HepG2 (cell line): ENCODE measurements around the gene MEGF6. TPM values are rescaled to one million over a fixed set of nuclear protein-coding genes. Genes with fewer than 3 reads are reported as not detected.

Experiments
- ATAC-seq: fragments of 200-7000 bp; cut with Tn5 transposase; 3 replicates; pipeline ENCODE4 v1.9.1; 2020; ENCODE audit warnings: mild to moderate bottlenecking, moderate library complexity
- BruUV-seq: library from RNA; stranded (reverse); fragments of 400-500 nt; replicated peaks from 2 replicates; lab custom pipeline; 2021; lab: Mats Ljungman, UMichigan
- CTCF ChIA-PET: fragments of 300-600 bp; formaldehyde crosslinking; extraction: SDS; loops from one replicate; lab custom pipeline; 2021; ENCODE audit warnings: low total read pairs, inconsistent platforms, low intra/inter-chr PET ratio; lab: Yijun Ruan, JAX
- POLR2A ChIA-PET: fragments of 350-600 bp; sonication (Branson Sonifier 250); formaldehyde crosslinking; loops from one replicate; lab custom pipeline; 2020; ENCODE audit warnings: antibody characterized with exemption, inconsistent platforms; lab: Yijun Ruan, JAX
- DNase-seq: peaks from one replicate; pipeline ENCODE4 v3.0.0-alpha.2; 2015; ENCODE audit warnings: low spot score
- FAIRE-seq: peaks from 3 replicates; lab custom pipeline; 2011; peaks lifted over from hg19 to GRCh38; lab: Jason Lieb, UNC
- H2AFZ ChIP-seq: one replicate; pipeline ENCODE4 v1.6.1; 2011; ENCODE audit warnings: low read length, inconsistent platforms
- H3K27ac ChIP-seq: fragments of 300-600 bp; 3 replicates; pipeline ENCODE4 v1.8.0; 2011; ENCODE audit warnings: mixed run types, mild to moderate bottlenecking, mixed read lengths, low read length, inconsistent platforms; ENCODE audit not compliant: insufficient read depth; ENCODE audit errors: extremely low read length
- H3K27me3 ChIP-seq, 2 experiments: fragments of 200-600 bp in 1 of 2; 2 replicates in 1 of 2; 3 replicates in 1 of 2; pipeline versions ENCODE4 v1.6.0 to v1.8.0; 2011; ENCODE audit warnings: low read length in 2 of 2, mild to moderate bottlenecking in 2 of 2, moderate library complexity in 2 of 2, inconsistent platforms in 1 of 2; ENCODE audit not compliant: insufficient read depth in 2 of 2, control insufficient read depth in 1 of 2
- H3K36me3 ChIP-seq, 2 experiments: fragments of 200-600 bp in 1 of 2; replicated peaks in 1 of 2; 2 replicates in 1 of 2; 3 replicates in 1 of 2; pipeline versions ENCODE4 v1.5.1 to v1.8.0; 2011; ENCODE audit warnings: low read length in 2 of 2, inconsistent platforms in 1 of 2; ENCODE audit not compliant: insufficient read depth in 2 of 2, control insufficient read depth in 1 of 2
- H3K4me1 ChIP-seq: 2 replicates; pipeline ENCODE4 v1.5.1; 2012; ENCODE audit warnings: low read length, inconsistent platforms; ENCODE audit not compliant: insufficient read depth
- H3K4me2 ChIP-seq: 2 replicates; pipeline ENCODE4 v1.6.0; 2011; ENCODE audit warnings: low read depth, low read length, inconsistent platforms
- H3K4me3 ChIP-seq, 3 experiments: fragments of 200-600 bp in 1 of 3; sonication (generic), shearing (Covaris generic) in 1 of 3; replicated peaks in 1 of 3; 2 replicates each; pipeline ENCODE4 v1.5.1; 2011 to 2016; ENCODE audit warnings: low read length in 3 of 3, inconsistent platforms in 2 of 3, low read depth in 2 of 3, mild to moderate bottlenecking in 2 of 3, control low read depth in 1 of 3, mixed read lengths in 1 of 3; ENCODE audit not compliant: insufficient read depth in 1 of 3
- H3K79me2 ChIP-seq: one replicate; pipeline ENCODE4 v1.6.1; 2011; ENCODE audit warnings: low read length, inconsistent platforms; ENCODE audit not compliant: insufficient read depth
- H3K9ac ChIP-seq: 2 replicates; pipeline ENCODE4 v1.6.0; 2011; ENCODE audit warnings: mild to moderate bottlenecking, low read depth, low read length, inconsistent platforms; ENCODE audit not compliant: insufficient read depth
- H3K9me3 ChIP-seq: 2 replicates; pipeline ENCODE4 v1.5.1; 2012; ENCODE audit warnings: mild to moderate bottlenecking, low read length
- H4K20me1 ChIP-seq: 2 replicates; pipeline ENCODE4 v1.6.0; 2011; ENCODE audit warnings: inconsistent platforms, mild to moderate bottlenecking, low read length, moderate library complexity; ENCODE audit not compliant: insufficient read depth
- HOXD1 ChIP-seq: sonication (generic); formaldehyde crosslinking; IDR thresholded peaks from 2 replicates; pipeline ENCODE4 v1.5.0; 2020; ENCODE audit warnings: missing genetic modification reagents
- ISL2 ChIP-seq: sonication (generic); formaldehyde crosslinking; IDR thresholded peaks from 2 replicates; pipeline ENCODE4 v1.5.0; 2020; ENCODE audit warnings: missing genetic modification reagents
- MIER2 ChIP-seq: IDR thresholded peaks from 2 replicates; pipeline ENCODE4 v1.6.1; 2016; ENCODE audit warnings: missing biosample characterization, missing genetic modification reagents
- RBFOX2 ChIP-seq: fragments of 200-400 bp; formaldehyde crosslinking; IDR thresholded peaks from 2 replicates; pipeline ENCODE4 v1.6.1; 2017; ENCODE audit warnings: low read depth, mild to moderate bottlenecking, low read length
- REPIN1 ChIP-seq: sonication (generic); formaldehyde crosslinking; IDR thresholded peaks from 2 replicates; pipeline ENCODE4 v1.8.0; 2022; ENCODE audit warnings: missing genetic modification reagents, low read depth, mild to moderate bottlenecking, borderline replicate concordance
- SMAD1 ChIP-seq: sonication (generic); formaldehyde crosslinking; IDR thresholded peaks from 2 replicates; pipeline ENCODE4 v1.4.0; 2020; ENCODE audit warnings: missing genetic modification reagents, low read depth, mild to moderate bottlenecking, borderline replicate concordance
- ZNF205 ChIP-seq: IDR thresholded peaks from 2 replicates; pipeline ENCODE4 v1.6.1; 2018; ENCODE audit warnings: missing biosample characterization, missing genetic modification reagents
- ZNF432 ChIP-seq: sonication (generic); formaldehyde crosslinking; IDR thresholded peaks from 2 replicates; pipeline ENCODE4 v1.5.0; 2020; ENCODE audit warnings: missing genetic modification reagents, mild to moderate bottlenecking, borderline replicate concordance
- whole genome bisulfite sequencing: methylation state at CpG from one replicate; pipeline ENCODE4 v1.1.6; 2017; ENCODE audit warnings: low lambda C conversion rate; 5-methylcytosine and 5-hydroxymethylcytosine counted together
- in situ Hi-C: cut with HindIII; loops from 2 replicates; pipeline ENCODE4 v1.10.0; 2017; ENCODE audit warnings: low pct_unique_long_range_greater_than_20kb; ENCODE audit not compliant: extremely low pct_ligation_motif_present
- intact Hi-C: fragments of 100-400 bp; cut with micrococcal nuclease; formaldehyde crosslinking; loops from one replicate; pipeline ENCODE4 v1.10.0; 2022; ENCODE audit not compliant: unreplicated experiment
- polyA plus RNA-seq, 8 experiments: library from polyadenylated mRNA; depleted of rRNA in 3 of 8; stranded (reverse) in 7 of 8; unstranded in 1 of 8; fragments of >200 nt; fragmentation: Illumina TruSeq in 4 of 8; extraction: Trizol in 4 of 8; gene quantifications; 2 replicates each; pipeline versions ENCODE4 v1.2.1 to v1.2.3, GENCODE V29; 2011 to 2016; ENCODE audit warnings: low read depth in 4 of 8, missing spikeins in 1 of 8, mixed read lengths in 1 of 8; ENCODE audit not compliant: insufficient read depth in 1 of 8
- total RNA-seq, 5 experiments: library from RNA; depleted of rRNA; stranded (reverse); fragments of >200 nt; fragmentation: Illumina TruSeq; extraction: Trizol; gene quantifications; 2 replicates each; pipeline ENCODE4 v1.2.3, GENCODE V29; 2016; ENCODE audit warnings: low read depth in 1 of 5
- TF ChIP-seq, protein P1 (sequence below): sonication (generic); formaldehyde crosslinking; IDR thresholded peaks from 2 replicates; pipeline ENCODE4 v1.8.0; 2022; ENCODE audit warnings: low read depth, missing genetic modification reagents
- TF ChIP-seq, protein P2 (sequence below): sonication (generic); formaldehyde crosslinking; IDR thresholded peaks from 2 replicates; pipeline ENCODE4 v1.9.0; 2021; ENCODE audit warnings: missing genetic modification reagents, mild to moderate bottlenecking, borderline replicate concordance
- TF ChIP-seq, protein P3 (sequence below): IDR thresholded peaks from 2 replicates; pipeline ENCODE4 v1.6.1; 2016; ENCODE audit warnings: missing compliant biosample characterization, missing genetic modification reagents, borderline replicate concordance
- TF ChIP-seq, protein P4 (sequence below): sonication (generic); formaldehyde crosslinking; IDR thresholded peaks from 2 replicates; pipeline ENCODE4 v1.8.1; 2022; ENCODE audit warnings: low read depth, mild to moderate bottlenecking, missing genetic modification reagents

The MEGF6 gene
- total and polyA plus RNA-seq, 2 of the 13 experiments (the other 11 are each of a cell fraction or from before 2014, with no cell fraction given): 1.9 TPM

DNA sequence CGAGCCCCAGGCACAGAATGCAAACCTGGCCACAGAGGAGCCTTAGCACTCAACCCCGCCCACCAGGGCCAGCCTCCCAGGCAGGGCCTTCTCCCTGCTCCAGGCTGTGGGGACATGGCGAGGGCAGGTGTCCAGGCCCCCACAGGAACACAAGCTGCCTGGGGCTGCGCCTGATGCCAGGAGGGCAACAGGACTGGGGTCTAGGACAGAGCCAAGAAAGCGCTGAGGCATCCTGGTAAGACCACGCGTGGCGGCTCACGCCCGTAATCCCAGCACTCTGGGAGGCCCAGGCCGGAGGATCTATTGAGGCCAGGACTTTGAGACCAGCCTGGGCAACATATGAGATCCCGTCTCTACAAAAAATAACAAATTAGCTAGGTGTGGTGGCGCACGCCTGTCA, 59.1 kb downstream of the MEGF6 start:
- no TSS peak for BruUV-seq
- FAIRE-seq: no peak
- WGBS: 82% methylated on average over 10 of the region's 14 CpGs
- POLR2A ChIA-PET: no interaction called here
- CTCF ChIA-PET: no interaction called here
- H3K4me3 ChIP-seq: no peak overlapping the region
- in situ Hi-C loops: no loop called here
- no peak overlapping the region for H3K4me2 ChIP-seq
- TF ChIP-seq ZNF432 (CRISPR knock-in tag): no peak
- TF ChIP-seq, protein P1, sequence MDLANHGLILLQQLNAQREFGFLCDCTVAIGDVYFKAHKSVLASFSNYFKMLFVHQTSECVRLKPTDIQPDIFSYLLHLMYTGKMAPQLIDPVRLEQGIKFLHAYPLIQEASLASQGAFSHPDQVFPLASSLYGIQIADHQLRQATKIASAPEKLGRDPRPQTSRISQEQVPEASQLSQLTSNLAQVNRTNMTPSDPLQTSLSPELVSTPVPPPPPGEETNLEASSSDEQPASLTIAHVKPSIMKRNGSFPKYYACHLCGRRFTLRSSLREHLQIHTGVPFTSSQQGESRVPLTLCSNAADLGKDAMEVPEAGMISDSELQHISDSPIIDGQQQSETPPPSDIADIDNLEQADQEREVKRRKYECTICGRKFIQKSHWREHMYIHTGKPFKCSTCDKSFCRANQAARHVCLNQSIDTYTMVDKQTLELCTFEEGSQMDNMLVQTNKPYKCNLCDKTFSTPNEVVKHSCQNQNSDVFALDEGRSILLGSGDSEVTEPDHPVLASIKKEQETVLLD: no peak
- TF ChIP-seq HOXD1 (CRISPR knock-in tag): no peak
- peak; percentile 45; the same call in 1 of the 2 replicates for TF ChIP-seq RBFOX2
- TF ChIP-seq ZNF205 (CRISPR knock-in tag): no peak
- H2AFZ ChIP-seq: no peak overlapping the region
- H3K9me3 ChIP-seq: no peaks in the 10 kb centered on the region
- H3K27ac ChIP-seq: no peak overlapping the region
- H3K27me3 ChIP-seq: peaks cover 4 to 57% of the 10 kb centered on the region in 2 experiments; a peak in 4 of 5 replicates
- ATAC-seq: no peak
- no peaks in the 10 kb centered on the region for H3K79me2 ChIP-seq
- no peaks in the 10 kb centered on the region for H3K36me3 ChIP-seq
- H3K9ac ChIP-seq: no peak overlapping the region
- intact Hi-C loops: no loop called here
- DNase-seq: no peak
- H4K20me1 ChIP-seq: 0 out of 2 replicates have a peak, but pooled peaks cover 5% of the 10 kb centered on the region
- H3K4me1 ChIP-seq: no peaks in the 10 kb centered on the region

DNA sequence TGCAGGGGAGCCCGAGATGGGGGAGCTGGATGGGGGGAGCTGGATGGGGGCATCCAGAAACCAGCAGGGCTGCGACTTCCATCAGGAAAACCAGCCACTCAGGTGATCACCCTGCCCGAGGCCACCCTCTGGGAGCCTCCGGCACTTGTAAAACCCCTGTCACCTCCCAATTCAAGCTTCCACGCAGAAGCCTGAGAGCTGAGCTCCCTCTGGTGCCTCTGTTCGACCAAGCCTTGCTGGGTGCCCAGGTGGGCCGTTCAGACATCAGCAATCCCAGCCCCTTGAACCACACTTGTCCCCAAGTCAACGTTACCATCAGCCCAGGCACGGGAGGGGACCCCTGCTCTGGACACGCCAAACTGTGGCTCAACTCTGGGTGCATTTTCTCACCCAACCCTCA, 59.6 kb downstream of the MEGF6 start:
- POLR2A ChIA-PET: no interaction called here
- peaks cover 4 to 52% of the 10 kb centered on the region in 2 experiments; a peak in 4 of 5 replicates for H3K27me3 ChIP-seq
- FAIRE-seq (no peak), ATAC-seq (no peak), DNase-seq (no peak)
- no peak overlapping the region for H3K27ac ChIP-seq
- WGBS: 0% methylated on average over 1 of the region's 10 CpGs
- no peak overlapping the region for H3K9ac ChIP-seq
- in situ Hi-C loops (no loop called here), intact Hi-C loops (no loop called here)
- H3K36me3 ChIP-seq: no peaks in the 10 kb centered on the region
- H3K9me3 ChIP-seq: no peaks in the 10 kb centered on the region
- no peaks in the 10 kb centered on the region for H3K79me2 ChIP-seq
- no peak overlapping the region for H3K4me2 ChIP-seq
- H3K4me3 ChIP-seq: no peak overlapping the region
- no peak overlapping the region for H2AFZ ChIP-seq
- H3K4me1 ChIP-seq: no peaks in the 10 kb centered on the region
- CTCF ChIA-PET: no interaction called here
- 0 out of 2 replicates have a peak, but pooled peaks cover 5% of the 10 kb centered on the region for H4K20me1 ChIP-seq
- no TSS peak for BruUV-seq
- TF ChIP-seq, protein P2, sequence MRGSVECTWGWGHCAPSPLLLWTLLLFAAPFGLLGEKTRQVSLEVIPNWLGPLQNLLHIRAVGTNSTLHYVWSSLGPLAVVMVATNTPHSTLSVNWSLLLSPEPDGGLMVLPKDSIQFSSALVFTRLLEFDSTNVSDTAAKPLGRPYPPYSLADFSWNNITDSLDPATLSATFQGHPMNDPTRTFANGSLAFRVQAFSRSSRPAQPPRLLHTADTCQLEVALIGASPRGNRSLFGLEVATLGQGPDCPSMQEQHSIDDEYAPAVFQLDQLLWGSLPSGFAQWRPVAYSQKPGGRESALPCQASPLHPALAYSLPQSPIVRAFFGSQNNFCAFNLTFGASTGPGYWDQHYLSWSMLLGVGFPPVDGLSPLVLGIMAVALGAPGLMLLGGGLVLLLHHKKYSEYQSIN (CRISPR knock-in tag): no peak
- TF ChIP-seq ISL2 (CRISPR knock-in tag) (no peak), SMAD1 (CRISPR knock-in tag) (no peak), REPIN1 (CRISPR knock-in tag) (no peak), MIER2 (CRISPR knock-in tag) (no peak)
- TF ChIP-seq, protein P3, sequence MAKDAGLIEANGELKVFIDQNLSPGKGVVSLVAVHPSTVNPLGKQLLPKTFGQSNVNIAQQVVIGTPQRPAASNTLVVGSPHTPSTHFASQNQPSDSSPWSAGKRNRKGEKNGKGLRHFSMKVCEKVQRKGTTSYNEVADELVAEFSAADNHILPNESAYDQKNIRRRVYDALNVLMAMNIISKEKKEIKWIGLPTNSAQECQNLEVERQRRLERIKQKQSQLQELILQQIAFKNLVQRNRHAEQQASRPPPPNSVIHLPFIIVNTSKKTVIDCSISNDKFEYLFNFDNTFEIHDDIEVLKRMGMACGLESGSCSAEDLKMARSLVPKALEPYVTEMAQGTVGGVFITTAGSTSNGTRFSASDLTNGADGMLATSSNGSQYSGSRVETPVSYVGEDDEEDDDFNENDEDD (CRISPR knock-in tag): no peak
- TF ChIP-seq, protein P4, sequence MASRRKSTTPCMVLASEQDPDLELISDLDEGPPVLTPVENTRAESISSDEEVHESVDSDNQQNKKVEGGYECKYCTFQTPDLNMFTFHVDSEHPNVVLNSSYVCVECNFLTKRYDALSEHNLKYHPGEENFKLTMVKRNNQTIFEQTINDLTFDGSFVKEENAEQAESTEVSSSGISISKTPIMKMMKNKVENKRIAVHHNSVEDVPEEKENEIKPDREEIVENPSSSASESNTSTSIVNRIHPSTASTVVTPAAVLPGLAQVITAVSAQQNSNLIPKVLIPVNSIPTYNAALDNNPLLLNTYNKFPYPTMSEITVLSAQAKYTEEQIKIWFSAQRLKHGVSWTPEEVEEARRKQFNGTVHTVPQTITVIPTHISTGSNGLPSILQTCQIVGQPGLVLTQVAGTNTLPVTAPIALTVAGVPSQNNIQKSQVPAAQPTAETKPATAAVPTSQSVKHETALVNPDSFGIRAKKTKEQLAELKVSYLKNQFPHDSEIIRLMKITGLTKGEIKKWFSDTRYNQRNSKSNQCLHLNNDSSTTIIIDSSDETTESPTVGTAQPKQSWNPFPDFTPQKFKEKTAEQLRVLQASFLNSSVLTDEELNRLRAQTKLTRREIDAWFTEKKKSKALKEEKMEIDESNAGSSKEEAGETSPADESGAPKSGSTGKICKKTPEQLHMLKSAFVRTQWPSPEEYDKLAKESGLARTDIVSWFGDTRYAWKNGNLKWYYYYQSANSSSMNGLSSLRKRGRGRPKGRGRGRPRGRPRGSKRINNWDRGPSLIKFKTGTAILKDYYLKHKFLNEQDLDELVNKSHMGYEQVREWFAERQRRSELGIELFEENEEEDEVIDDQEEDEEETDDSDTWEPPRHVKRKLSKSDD (CRISPR knock-in tag): no peak
